Coronary artery (tissue), 2 donors: Measurements from ENCODE around the gene EPGN.

ENCODE experiments used
- DNase-seq: peaks from one replicate; pipeline ENCODE4 v3.0.0-alpha.2; 2017; ENCODE audit warnings: low spot score
- H3K27ac ChIP-seq, 2 donors: fragments of 200-600 bp; sonication (generic); one replicate each; pipeline ENCODE4 v1.5.1; 2016 to 2019
- H3K4me3 ChIP-seq: fragments of 200-600 bp; sonication (generic); 2 replicates; pipeline ENCODE4 v1.5.1; 2016; ENCODE audit warnings: mild to moderate bottlenecking, moderate library complexity
- TF ChIP-seq, protein P1 (sequence below): fragments of 200-600 bp; sonication (generic); IDR thresholded peaks from one replicate; pipeline ENCODE4 v1.5.1; 2019; ENCODE audit warnings: antibody characterized with exemption

The EPGN gene

DNA sequence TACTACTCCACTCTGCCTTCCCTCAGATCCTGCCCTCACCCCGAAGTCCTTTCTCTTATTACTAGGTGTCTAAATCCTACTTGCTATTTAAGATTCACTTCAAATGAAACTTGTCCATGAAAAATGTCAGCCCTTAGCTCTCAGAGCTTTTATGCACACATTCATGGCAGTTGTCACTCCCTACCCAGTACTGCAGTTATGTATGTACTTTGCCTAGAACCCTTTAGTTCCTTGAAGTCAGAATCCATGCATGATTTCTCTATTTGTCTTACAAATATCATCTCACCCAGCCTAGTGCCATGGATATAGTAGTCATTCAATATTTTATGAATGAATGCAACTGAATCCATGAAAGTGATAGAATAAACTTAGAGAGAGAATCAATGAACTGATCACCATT is 3.3 kb upstream of the EPGN start:
- Histone ChIP-seq H3K4me3 (no peak overlapping the region), H3K27ac (no peak overlapping the region)
- TF ChIP-seq, protein P1, sequence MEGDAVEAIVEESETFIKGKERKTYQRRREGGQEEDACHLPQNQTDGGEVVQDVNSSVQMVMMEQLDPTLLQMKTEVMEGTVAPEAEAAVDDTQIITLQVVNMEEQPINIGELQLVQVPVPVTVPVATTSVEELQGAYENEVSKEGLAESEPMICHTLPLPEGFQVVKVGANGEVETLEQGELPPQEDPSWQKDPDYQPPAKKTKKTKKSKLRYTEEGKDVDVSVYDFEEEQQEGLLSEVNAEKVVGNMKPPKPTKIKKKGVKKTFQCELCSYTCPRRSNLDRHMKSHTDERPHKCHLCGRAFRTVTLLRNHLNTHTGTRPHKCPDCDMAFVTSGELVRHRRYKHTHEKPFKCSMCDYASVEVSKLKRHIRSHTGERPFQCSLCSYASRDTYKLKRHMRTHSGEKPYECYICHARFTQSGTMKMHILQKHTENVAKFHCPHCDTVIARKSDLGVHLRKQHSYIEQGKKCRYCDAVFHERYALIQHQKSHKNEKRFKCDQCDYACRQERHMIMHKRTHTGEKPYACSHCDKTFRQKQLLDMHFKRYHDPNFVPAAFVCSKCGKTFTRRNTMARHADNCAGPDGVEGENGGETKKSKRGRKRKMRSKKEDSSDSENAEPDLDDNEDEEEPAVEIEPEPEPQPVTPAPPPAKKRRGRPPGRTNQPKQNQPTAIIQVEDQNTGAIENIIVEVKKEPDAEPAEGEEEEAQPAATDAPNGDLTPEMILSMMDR, result no peak
- DNase-seq, result no peak

DNA sequence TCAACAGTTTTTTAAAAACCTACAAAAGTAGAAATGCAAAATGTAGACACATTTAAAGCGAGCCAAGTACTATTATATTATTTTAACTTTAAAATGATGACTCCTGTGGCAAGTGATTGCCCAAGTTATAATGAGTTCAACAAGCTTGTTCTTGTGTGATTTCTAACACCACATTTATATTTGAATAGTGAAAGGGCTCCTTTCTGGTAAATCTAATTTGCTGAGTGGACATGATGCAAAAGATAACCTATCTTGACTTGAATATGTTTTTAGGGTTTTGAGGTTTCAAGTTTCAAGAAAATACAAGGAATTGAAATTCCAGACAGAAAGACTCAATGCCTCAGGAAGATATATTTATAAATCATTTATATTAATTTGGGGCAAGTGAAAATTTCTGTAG is 1.1 kb upstream of the EPGN start:
- DNase-seq, result no peak
- no peak overlapping the region for H3K4me3 ChIP-seq
- no peak overlapping the region for H3K27ac ChIP-seq
- TF ChIP-seq, protein P1, result no peak

DNA sequence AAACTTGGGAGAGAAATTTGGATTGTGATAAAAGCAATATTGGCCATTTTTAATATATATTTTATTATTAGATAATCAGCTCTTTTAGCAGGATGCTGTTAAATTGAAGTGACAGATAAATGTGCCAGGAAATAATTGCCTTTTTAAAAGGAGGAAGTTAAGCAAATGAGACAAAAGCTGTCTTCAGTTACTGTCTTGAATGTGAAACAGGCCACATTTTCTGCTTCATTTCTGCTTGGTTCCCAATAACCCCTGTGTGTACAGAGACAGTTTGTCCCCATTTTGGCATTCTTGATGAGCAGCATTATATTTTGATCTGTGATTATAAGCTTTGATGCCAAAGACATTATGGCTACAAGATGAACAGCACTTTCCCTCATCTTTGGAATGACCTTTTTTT is 953 bp downstream of the EPGN start:
- H3K27ac ChIP-seq, result no peak overlapping the region
- TF ChIP-seq, protein P1, result no peak

DNA sequence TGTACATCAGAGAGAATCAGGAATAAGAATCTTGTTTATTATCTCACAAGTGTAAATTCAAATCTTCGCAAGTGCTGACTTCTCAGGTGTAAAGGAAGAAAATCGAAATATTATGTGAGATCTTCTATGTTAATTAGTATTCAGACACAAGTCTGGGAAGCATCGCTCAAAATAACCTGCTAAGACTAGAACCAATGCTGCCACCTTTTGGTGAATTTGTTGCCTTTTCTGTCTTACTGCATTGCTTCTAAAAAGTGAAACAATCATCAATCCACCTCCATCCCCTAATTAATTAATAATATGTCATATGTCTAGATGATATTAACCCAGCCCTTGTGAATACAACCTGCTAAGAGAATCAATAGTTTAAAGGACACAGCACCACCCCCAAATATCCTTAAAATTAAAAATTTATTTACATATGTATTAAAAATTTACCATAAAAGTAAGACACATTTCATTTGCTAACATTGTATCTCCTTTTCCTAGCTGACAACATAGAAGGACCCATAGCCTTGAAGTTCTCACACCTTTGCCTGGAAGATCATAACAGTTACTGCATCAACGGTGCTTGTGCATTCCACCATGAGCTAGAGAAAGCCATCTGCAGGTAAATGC is 3.5 kb downstream of the EPGN start:
- Histone ChIP-seq H3K27ac (no peak overlapping the region), H3K4me3 (no peak overlapping the region)
- DNase-seq, result no peak
- TF ChIP-seq, protein P1, result peak; percentile 50

More for the DNA sequence above, 953 bp downstream of the EPGN start:
- no peak overlapping the region for H3K4me3 ChIP-seq
- DNase-seq, result no peak

DNA sequence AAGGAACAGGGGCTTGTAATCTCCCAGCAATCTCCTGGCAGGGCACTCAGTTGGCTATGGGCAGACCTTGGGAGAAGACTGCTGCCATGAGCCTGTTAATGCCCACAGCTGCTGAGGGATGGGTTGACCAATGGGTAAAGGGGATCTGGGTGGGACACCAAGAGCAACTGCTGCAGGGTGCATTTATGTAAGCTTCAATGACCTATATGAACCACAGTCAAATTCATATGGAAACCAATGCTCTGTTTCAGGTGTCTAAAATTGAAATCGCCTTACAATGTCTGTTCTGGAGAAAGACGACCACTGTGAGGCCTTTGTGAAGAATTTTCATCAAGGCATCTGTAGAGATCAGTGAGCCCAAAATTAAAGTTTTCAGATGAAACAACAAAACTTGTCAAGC is 6.1 kb downstream of the EPGN start:
- Histone ChIP-seq H3K27ac (no peak overlapping the region), H3K4me3 (no peak overlapping the region)
- TF ChIP-seq, protein P1, result no peak
- DNase-seq, result no peak

DNA sequence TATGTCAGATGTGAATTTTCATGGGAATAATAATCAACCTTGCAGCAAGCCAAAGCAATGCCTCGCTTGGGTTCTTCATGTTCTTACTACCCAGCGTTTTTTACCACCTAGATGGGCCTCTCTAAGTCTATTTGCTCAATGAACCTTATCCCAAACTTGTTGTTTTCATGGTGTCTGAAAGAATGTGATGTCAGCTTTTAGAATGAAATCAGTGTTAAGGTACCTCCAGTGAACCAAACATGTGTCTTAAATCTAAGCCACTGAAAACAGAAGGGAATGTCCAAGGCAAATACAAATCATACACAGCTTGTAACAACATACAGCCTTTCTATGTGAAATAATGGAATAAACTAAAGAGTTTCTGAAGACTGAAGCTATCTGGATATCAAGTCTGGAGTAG is 6.7 kb downstream of the EPGN start:
- no peak for DNase-seq
- TF ChIP-seq, protein P1, result no peak
- no peak overlapping the region for H3K27ac ChIP-seq
- no peak overlapping the region for H3K4me3 ChIP-seq

DNA sequence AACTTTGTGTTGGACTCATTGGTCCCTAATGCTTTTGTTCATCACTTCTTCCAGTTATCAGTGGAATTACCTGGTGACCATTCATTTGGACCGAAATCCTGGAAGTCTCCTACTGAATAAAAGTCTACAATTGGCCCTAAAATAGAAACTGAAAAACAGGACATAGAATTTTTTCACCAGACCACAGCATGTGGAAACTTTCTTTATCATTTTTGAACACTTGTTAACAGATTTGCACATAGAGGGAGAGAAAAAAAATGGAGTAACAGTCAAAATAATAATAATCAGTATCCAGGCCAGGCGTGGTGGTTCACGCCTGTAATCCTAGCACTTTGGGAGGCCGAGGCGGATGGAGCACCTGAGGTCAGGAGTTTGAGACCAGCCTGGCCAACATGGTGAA is 7.1 kb downstream of the EPGN start:
- H3K4me3 ChIP-seq, result no peak overlapping the region

More for the DNA sequence above, 7.1 kb downstream of the EPGN start:
- DNase-seq, result no peak
- TF ChIP-seq, protein P1, result no peak
- no peak overlapping the region for H3K27ac ChIP-seq
